Upper lobe of right lung (tissue), 1 donor: Measurements from ENCODE around the gene PLCH1. TPM values are rescaled to one million over a fixed set of nuclear protein-coding genes. Genes with fewer than 3 reads are reported as not detected.

Experiments
- ATAC-seq: fragments of 200-7000 bp; cut with Tn5 transposase; one replicate; pipeline ENCODE4 v1.9.1; 2020; ENCODE audit warnings: mild to moderate bottlenecking, moderate library complexity
- DNase-seq: peaks from one replicate; pipeline ENCODE4 v3.0.0-alpha.2; 2020
- H3K27ac ChIP-seq: fragments of 200-600 bp; one replicate; pipeline ENCODE4 v1.8.0; 2022
- H3K27me3 ChIP-seq: fragments of 200-600 bp; one replicate; pipeline ENCODE4 v1.8.0; 2022; ENCODE audit warnings: mild to moderate bottlenecking
- H3K36me3 ChIP-seq: fragments of 200-600 bp; one replicate; pipeline ENCODE4 v1.8.0; 2022
- H3K4me1 ChIP-seq: fragments of 200-600 bp; one replicate; pipeline ENCODE4 v1.8.0; 2022
- H3K4me3 ChIP-seq: fragments of 200-600 bp; one replicate; pipeline ENCODE4 v1.8.0; 2022; ENCODE audit warnings: mild to moderate bottlenecking
- H3K9me3 ChIP-seq: fragments of 200-600 bp; one replicate; pipeline ENCODE4 v1.8.0; 2022
- CTCF ChIP-seq: fragments of 200-600 bp; IDR thresholded peaks from one replicate; pipeline ENCODE4 v1.8.0; 2022; ENCODE audit warnings: antibody characterized with exemption
- intact Hi-C: fragments of 100-400 bp; cut with DNase I; formaldehyde crosslinking; loops from one replicate; pipeline ENCODE4 v1.11.0; 2022
- total RNA-seq: library from RNA; stranded (reverse); fragmentation: NEBNext Ultra II Directional; extraction: Animal tissue kit (Norgen Biotek cat#: 25700); gene quantifications from one replicate; pipeline ENCODE4 v1.2.1, GENCODE V29; 2021
- donor health status: DM: no; HTN: yes; CAD: no; lungs with severe emphysema.

Gene PLCH1
- total RNA-seq, 1 donor from 2014 or later, result 12.1 TPM

DNA sequence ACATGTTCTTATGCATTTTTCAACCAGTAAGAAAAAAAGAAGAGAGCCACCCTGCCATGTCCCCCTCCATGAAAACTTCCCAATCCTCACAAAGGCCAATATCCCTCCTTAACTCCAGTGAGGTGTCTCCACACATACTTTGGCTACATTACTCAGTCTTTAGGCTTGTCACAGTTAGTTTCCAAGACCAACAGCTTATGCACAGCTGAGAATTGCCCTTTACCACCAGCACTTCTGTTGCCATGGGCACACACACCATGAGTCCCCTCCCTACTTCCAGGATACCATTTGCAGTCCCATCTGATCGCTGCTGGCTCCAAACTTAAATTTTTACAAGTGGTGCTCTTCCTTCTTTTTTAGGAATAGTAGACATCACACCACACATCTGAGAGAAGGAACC lies 301.1 kb downstream of the PLCH1 start:
- Histone ChIP-seq H3K4me3 (no peak overlapping the region), H3K9me3 (no peaks in the 10 kb centered on the region), H3K27ac (no peak overlapping the region), H3K36me3 (no peaks in the 10 kb centered on the region), H3K27me3 (no peaks in the 10 kb centered on the region), H3K4me1 (no peaks in the 10 kb centered on the region)
- intact Hi-C loops, result no loop called here
- DNase-seq (no peak), ATAC-seq (no peak)
- TF ChIP-seq CTCF, result no peak

- Histone ChIP-seq H3K4me1 (no peaks in the 10 kb centered on the region), H3K36me3 (no peaks in the 10 kb centered on the region), H3K27me3 (no peaks in the 10 kb centered on the region), H3K27ac (no peak overlapping the region), H3K9me3 (no peaks in the 10 kb centered on the region), H3K4me3 (no peak overlapping the region)
- no peak for TF ChIP-seq CTCF
- intact Hi-C loops, result no loop called here
- ATAC-seq, result no peak
- no peak for DNase-seq
These were observed 302.8 kb downstream of the PLCH1 start for GRCh38 chr3:155442072-155442471.

DNA sequence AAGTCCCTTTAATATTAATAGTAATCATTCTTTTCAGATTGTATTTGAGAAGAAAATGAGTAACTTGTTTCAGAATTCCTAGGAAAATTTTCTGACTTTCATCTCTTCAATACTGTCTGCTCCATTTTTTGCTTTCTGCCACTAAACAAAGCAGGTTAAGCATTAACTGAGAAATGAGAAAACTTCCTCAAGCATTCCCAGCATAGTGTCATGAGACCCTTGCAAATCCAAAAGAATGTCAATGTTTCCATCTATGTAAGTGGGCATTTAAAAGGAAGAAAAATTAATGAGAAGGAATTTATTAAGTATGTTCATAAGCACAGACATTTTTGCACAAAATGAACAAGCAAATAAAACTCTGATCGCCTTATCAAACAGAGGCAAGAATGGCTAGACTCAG lies 303.4 kb downstream of the PLCH1 start:
- no peak overlapping the region for H3K27ac ChIP-seq
- TF ChIP-seq CTCF, result no peak
- DNase-seq (no peak), ATAC-seq (no peak)
- H3K36me3 ChIP-seq, result no peaks in the 10 kb centered on the region
- no peak overlapping the region for H3K4me3 ChIP-seq
- no peaks in the 10 kb centered on the region for H3K27me3 ChIP-seq
- intact Hi-C loops, result no loop called here
- no peaks in the 10 kb centered on the region for H3K4me1 ChIP-seq
- H3K9me3 ChIP-seq, result no peaks in the 10 kb centered on the region

- Histone ChIP-seq H3K27me3 (no peaks in the 10 kb centered on the region), H3K27ac (no peak overlapping the region), H3K4me1 (no peaks in the 10 kb centered on the region), H3K9me3 (no peaks in the 10 kb centered on the region), H3K4me3 (no peak overlapping the region), H3K36me3 (no peaks in the 10 kb centered on the region)
- no peak for TF ChIP-seq CTCF
- DNase-seq, result no peak
- intact Hi-C loops, result no loop called here
- no peak for ATAC-seq
These were observed 303.8 kb downstream of the PLCH1 start for GRCh38 chr3:155441026-155441425.

DNA sequence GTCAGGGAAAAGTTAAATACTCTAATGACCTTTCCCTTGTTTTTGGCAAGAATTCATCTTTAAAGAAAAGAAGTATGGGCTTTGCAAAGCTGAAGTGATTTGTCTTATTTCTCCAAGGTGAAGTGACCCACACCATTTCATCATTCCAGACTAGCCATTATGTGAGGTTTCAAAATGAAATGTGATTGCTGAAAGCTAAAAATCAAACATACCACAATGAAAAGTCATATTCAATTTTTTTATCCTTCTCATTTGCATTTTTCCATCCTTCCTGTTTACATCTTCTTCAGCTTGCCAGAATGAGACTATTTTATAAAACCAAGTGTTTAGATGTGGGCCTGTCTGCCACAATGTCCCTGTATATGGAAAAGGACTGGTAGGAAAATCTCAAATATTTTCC lies 309.1 kb downstream of the PLCH1 start:
- ATAC-seq, result no peak
- Histone ChIP-seq H3K4me3 (no peak overlapping the region), H3K9me3 (no peaks in the 10 kb centered on the region), H3K4me1 (no peaks in the 10 kb centered on the region), H3K27me3 (no peaks in the 10 kb centered on the region), H3K27ac (no peak overlapping the region), H3K36me3 (no peaks in the 10 kb centered on the region)
- intact Hi-C loops, result no loop called here
- no peak for TF ChIP-seq CTCF
- no peak for DNase-seq

GRCh38 chr3:155431856-155432570 lies 312.9 kb downstream of the PLCH1 start:
- H3K27ac ChIP-seq, result no peak overlapping the region
- no peaks in the 10 kb centered on the region for H3K4me1 ChIP-seq
- no peaks in the 10 kb centered on the region for H3K9me3 ChIP-seq
- H3K36me3 ChIP-seq, result no peaks in the 10 kb centered on the region
- no peak for TF ChIP-seq CTCF
- no peaks in the 10 kb centered on the region for H3K27me3 ChIP-seq
- H3K4me3 ChIP-seq, result no peak overlapping the region
- DNase-seq, result no peak
- no peak for ATAC-seq
- intact Hi-C loops, result no loop called here
